Stimulated activated CD8-positive, alpha-beta memory T cell treated with anti-CD3 and anti-CD28 coated beads, Interleukin-12 subunit alpha, Interleukin-12 subunit beta, amount 100 ng/mL, for 24 hours (primary cell): Measurements from ENCODE around the gene CCNJ.
A peak's percentile ranks its signal among the peaks of the same experiment; 100 is the strongest.
"Not testable (repeated sequence)": the region's sequence is repeated elsewhere in the genome, so short reads cannot be mapped to it uniquely, and the experiment has no call there.

Experiments used
- DNase-seq: peaks from one replicate; pipeline ENCODE4 v3.0.0-alpha.2; 2020; ENCODE audit errors: extremely low read depth

The CCNJ gene, protein sequence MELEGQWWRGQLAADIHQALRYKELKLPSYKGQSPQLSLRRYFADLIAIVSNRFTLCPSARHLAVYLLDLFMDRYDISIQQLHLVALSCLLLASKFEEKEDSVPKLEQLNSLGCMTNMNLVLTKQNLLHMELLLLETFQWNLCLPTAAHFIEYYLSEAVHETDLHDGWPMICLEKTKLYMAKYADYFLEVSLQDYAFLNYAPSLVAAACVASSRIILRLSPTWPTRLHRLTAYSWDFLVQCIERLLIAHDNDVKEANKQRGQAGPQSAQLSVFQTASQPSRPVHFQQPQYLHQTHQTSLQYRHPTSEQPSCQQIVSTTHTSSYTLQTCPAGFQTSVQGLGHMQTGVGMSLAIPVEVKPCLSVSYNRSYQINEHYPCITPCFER

DNA sequence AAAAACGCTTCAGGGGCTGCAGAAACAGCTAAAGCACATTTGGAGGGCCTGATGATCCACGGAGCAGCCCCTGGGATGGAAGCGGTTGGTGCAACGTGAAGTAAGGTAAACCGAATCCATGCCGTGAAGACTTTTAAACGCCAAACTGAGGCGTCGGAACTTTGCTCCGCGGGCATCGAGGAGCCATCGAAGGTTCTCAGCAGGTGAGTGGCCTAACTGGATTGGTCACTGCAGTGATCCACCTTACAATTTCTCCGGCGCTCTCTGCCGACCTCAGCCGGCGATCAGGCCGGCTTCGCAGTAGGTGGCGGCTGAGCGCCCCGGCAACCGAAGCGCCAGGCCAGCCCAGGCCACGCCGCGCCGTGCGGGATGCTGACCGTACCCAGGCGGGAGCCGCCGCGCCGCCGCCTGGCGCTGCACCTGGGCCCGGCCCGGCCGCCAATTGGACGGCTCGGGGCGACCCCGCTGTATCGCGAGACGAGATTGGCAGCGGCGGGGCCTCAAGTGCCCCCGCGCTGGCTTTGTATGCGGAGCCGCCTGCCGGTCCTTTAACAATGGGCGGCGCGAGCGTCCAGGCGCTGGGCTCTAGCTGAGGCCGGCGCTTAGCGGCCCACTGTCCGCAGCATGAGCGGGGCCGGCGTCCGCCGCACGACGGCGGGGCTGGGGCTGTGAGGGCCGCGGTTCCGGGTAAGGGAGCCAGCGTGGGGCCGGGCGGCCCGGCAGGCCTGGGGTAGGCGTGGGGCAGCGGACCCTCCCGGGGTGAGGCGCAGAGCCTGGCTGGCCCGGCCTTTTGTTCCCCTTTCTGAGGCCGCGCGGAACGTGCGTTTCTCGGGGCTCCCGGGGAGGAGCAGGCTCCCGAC is at the start of gene CCNJ:
TSS of gene CCNJ (plus strand) at position 551 of the 860 bp plus-strand sequence. CDS start 811 bp downstream, outside the sequence.
- DNase-seq = peak; percentile 60

DNA sequence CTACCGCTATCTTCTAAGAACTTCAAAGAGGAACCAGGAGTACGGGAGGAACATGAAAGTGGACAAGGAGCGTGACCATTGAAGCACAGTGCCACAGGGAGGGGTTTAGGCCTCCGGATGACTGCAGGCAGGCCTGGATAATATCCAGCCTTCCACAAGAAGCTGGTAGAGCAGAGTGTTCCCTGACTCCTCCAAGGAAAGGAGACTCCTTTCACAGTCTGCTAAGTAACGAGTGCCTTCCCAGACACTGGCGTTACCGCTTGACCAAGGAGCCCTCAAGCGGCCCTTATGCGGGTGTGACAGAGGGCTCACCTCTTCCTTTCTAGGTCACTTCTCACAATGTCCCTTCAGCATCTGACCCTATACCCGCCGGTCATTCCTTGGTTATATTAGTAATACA is 49.0 kb upstream of the CCNJ start:
- not testable (repeated sequence) for DNase-seq

DNA sequence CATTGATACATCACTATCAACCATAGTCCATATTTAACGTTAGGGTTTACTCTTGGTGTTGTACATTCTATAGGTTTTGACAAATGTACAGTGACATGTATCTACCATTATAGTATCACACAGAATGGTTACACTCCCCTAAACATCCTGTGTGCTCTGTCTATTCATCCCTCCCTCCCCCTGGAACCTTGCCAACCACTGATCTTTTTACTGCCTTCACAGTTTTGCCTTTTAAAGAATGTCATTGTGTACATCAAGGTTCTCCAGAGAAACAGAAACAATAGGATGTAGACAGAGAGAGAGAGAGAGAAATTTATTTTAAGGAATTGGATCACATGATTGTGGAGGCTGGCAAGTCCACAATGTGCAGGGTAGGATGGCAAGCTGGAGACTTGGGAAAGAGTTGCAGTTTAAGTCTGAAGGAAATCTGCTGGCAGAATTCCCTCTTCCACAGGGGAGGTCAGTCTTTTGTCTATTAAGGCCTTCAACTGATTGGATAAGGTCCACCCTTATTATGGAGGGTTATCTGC is 45.1 kb upstream of the CCNJ start:
- no peak for DNase-seq

DNA sequence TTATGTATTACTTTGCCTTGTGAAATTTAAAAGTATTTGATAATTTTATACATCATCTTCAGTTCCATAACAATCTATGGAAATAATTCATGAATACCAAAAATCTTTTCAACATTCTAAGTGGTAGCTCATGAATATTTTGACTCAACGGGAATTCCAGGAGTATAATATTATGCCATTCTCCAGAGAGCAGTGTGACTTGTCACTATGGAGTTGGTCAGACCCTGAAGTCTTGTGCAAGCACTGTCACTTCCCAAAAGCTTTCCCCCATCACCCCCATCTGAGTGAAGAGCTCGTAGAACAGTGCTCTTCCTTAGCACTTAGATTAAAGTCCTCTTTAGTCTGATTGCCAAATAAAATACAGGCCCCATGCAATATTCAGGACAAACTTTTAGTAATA is 29.4 kb upstream of the CCNJ start:
- no peak for DNase-seq

DNA sequence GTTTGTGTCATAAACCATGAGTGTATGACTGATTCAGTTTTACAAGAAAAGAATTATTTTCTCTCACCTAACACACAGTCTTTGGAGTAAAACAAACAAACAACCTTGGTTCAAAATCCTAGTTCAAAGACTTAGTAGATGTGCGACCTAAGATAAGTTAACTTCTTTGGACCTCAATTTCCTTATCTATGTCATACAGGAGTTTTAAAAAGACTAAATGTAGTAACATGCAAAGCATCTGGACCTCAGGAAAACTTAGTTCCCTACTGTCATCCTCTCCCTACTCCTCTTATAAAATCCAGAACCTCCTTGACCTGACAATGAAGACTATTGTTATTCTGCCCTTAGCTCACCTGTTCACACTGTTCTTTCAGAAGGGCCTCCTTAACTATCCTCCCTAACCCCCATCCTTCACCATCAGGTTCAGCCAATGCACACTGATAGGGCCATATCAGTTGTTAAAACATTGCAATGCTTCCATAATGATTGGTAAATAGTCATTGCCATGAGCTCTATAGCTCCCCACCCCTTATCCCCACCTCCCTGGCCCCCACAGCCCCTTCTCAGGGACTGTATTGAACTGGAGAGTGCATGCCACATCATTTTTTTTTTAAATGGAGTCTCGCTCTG is 28.8 kb upstream of the CCNJ start:
- no peak for DNase-seq

DNA sequence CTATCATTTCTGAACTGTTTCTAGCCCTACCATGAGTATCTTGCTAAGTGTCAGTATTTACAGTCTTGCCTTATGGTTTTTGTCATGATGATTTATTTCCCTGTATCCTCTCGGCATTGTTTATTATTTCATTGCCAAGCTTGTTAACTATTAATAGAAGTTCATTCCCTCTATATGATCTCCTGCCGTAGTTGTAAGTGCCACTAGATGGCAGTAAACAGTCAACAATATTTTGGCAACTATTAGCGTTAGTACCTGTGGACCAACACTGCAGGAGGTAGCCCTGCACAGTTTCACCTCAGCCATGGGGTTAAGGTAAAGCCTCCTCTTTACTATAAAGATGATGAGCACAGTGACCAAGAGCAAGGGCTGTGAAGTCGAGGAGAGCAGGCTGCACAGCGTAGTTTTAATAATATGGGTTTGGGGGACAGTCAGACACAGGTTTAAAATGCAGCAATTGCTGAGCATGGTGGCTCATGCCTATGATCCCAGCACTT is 26.1 kb upstream of the CCNJ start:
- no peak for DNase-seq

DNA sequence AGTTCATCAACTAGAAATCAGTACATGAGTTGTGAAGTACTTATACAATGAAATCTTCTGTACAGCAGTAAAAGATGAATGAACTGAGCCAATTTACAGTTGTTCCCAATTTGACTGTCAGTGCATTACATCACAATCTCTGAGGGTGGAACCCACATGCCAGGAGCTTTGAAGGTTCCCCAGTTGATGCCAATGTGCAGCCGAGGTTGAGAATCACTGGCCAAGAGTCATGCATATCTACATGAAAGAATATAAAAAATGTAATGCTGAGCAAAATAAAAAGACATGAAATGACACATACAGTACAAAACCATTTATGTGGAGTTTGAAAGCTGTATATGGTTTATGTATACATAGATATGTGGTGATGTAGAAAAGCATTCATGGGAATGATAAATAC is 22.1 kb upstream of the CCNJ start:
- DNase-seq = no peak

DNA sequence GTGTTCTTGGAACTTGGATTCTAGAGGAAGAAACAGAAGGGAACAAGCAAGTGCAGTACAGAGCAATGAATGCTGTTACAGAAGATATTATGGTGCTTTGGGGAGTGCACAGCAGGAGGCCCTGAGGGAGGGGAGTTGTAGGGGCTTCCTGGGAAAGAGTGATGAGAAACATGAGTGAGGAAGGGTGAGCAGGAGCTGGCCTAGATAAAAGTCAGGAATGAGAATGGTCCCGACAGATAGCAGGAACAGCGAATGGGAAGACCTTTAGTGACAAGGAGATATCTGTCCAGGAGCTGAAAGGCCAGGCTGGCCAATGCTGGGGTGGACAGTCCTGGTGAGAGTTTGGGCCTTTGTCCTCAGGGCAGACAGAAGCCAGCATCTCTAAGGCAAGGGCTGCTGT is 20.6 kb upstream of the CCNJ start:
- DNase-seq = no peak

DNA sequence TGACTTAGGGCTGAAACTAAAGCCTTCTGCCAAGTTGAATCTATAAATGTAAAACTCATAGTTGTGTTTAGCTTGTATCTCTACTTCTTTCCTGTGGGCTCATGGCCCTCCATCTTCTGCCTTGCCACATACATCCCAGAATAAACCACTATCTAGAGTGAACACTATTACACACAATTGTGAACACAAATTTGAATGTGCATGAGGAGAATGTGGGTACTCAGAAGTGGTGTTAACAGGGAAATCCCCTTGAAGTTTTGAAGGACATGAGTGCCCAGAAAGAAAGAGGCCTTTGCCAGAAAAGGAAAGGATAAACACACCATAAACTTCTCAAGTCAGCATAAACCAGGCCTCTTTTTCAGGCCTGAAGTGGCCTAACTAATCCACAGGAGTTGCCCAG is 20.2 kb upstream of the CCNJ start:
- no peak for DNase-seq

DNA sequence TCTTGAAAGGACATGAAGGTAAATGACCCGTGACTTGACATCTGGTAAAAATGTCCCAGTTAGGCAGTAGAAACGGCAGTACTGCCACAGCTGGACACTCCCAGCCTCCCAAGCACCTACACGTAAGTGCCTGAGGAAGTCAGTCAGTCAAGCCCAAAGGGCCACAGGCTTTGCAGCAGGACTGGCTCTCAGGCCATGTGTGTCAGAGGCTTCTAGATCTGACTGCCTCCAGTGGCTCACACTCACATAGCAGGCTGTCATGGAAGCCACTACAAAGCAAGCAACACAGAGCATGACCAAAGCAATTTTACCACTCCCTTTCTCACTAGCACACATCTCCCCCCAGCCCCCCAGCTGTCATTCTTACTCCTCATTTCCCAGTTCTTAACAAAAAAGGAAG is 17.8 kb upstream of the CCNJ start:
- no peak for DNase-seq

DNA sequence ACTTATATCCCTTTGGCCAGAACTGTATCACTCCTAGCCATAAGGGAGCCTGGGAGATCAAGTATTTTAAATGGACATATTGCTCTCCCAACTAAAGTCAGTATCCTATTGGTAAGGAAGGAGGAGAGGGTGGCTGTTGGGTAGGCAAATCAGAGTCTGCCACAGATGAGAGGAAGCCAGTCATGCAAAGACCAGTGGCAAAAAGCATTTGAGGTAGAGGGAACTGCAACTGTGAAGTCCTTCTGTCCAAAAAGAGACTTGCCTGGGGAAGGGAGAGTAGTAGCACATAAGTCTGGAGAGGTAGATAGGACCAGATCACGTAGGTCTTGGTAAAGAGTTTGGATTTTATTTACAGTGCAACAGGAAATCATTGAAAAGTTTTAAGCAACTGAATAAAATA is 8.8 kb upstream of the CCNJ start:
- DNase-seq = no peak

DNA sequence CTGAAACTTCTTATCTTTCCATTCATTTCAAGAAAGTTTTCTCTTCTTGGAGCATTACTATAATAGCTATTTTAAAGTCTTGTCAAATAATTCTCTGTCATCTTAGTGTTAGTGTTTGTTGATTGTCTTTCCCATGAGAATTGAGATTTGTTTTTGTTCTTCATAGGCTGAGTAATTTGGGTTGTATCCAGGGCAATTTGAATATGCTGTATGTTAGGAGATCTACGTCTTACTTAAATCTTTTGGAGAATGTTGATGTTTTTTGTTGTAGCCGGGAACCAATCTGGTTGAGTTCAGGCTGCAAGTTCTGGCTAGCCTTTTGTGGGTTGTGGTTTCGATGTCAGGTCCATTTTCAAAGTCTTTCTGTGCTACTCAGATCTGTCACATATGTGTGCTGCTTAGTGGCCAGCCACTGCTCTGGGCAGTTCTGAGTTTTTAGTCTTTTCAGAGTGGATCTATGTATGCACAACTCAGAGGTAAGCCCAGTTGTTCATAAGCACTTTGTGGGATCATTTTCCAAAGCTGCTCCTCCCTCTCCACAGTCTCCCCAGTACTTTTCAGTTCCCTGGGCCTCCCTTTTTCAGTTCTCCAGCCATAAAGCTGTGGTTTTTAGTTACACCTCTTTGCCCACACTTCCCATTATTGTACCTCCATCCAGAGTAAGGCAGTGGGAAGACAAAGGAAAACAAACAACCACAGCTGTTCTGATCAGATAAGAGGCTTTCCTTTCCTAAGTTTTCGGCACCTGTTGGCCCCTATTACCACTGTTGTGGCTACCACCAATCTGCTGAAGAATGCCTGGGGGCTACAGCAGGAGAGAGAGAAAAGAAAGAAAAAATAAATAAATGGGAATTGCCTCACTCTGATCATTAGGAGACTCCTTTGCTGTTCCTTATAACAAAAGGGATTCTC is 4.7 kb upstream of the CCNJ start:
- no peak for DNase-seq

DNA sequence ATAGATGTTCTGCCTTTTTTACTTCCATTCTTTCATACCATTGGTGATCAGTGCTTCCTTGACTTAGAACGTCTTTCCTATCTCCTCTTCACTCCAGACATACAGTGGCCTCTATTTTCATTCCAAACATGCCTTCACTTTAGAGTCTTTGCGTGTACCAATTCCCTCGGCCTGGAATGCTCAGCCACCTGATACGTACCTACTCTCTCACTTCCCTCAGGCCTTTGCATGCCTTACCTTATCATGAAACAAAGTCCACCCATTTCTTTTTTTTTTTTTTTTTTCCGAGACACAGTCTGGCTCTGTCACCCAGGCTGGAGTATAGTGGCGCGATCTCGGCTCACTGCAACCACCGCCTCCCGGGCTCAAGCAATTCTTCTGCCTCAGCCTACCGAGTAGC is 2.2 kb upstream of the CCNJ start:
- DNase-seq = no peak

DNA sequence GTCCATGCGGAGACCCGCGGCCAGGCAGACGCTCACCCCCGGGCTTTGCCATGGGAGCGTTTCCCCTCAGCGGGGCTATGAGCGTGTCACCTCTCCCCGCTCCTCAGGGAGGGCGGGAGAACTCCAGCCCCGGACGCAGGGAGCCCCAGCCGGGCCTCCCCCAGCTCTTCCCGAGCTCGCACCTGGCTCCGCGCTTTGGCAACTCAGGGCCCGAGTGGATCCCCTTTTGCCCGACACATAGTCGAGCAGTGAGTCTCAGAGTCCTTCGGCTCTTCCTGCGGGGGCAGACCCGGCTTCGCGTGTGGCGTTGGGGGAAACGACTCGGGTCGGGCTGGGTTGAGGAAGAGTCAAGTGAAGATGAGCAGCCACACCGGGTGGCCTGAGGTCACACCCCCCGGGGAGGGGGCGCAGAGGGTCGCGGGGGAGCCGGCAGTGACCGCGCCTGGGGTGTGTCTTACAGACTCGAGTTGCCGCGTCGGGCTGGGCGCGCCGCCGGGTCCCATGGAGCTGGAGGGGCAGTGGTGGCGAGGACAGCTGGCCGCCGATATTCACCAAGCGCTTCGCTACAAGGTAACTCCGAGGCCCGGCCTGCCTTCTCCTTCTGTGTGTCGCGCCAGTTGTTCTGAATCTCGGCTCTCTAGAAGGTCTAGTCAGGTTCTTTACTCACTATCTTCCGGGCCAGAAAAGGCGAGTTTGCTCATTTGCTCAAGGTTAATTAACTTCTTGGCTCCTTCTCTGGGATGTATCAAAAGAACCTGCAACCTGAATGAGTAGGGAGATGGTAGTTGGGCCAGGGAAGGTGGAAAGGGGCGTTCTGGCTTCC is 721 bp downstream of the CCNJ start:
- DNase-seq = no peak

DNA sequence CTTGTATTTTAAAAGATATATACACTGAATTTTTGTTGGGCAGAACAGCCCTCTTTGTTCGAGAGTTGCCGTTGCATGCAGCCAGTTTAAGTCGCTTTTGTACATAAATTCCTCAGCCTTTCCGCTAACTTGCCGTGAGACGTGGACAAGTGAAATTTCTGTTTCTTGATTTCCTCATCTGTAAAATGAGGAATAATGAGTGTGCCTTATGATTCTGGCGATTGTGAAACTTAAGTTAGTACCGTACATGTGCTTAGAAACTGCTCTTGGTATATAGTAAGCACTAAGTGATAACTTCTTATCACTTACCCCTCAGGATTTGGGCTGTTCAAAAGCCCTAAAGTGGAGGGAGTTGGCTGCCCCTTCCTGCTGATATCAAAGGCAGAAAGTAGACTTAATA is 1.4 kb downstream of the CCNJ start:
- DNase-seq = no peak

DNA sequence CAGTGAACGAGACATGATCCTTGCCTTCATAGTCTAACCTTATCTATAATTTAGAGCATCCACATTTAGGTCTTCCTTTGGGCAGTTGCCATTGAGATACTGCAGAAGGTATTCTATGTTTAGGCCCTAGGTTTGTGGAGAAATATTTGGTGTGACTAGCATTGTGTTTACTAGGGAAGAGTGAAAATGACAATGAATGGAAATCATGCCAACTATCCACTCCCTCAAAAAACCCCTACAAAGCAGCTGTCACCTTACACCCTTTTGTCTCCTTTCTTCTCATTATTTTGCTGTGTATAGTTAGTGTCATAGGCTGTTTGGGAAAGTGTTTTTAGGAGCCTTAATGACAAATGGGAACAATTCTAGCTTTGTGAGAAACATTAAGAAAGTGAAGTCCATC is 3.2 kb downstream of the CCNJ start:
- DNase-seq = no peak

DNA sequence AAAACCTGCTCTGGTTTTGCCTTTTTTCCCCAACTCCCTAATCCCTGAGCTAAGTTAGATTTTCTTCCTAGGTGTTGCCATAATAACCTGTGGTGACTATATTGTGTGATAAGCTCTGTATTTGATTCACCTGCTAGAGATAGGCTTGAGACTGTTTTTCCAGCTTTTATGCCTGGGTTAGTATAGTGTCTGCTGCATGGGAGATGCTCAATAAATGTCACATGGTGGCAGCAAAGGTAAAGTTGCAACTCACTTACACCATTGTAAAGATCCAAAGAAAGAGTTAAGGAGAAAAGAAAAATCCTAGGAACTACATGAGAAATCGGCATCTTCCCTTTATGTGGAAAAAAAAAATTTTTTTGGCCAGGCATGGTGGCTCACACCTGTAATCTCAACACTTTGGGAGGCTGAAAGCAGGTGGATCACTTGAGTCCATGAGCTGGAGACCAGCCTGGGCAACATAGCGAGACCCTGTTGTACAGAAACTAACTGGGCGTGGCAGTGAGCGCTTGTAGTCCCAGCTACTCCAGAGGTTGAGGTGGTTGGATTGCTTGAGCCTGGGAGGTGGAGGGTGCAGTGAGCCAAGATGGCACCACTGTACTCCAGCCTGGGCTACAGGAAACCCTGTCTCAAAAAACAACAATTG is 3.7 kb downstream of the CCNJ start:
- DNase-seq = no peak

DNA sequence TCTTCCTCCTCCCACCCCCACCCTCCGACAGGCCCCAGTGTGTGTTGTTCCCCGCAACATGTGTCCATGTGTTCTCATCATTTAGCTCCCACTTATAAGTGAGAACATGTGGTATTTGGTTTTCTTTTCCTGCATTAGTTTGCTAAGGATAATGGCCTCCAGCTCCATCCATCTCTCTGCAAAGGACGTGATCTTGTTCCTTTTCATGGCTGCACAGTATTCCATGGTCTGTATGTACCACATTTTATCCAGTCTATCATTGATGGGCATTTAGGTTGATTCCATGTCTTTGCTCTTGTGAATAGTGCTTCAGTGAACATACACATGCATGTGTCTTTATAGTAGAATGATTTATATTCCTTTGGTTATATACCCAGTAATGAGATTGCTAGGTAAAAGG is 4.5 kb downstream of the CCNJ start:
- not testable (repeated sequence) for DNase-seq

DNA sequence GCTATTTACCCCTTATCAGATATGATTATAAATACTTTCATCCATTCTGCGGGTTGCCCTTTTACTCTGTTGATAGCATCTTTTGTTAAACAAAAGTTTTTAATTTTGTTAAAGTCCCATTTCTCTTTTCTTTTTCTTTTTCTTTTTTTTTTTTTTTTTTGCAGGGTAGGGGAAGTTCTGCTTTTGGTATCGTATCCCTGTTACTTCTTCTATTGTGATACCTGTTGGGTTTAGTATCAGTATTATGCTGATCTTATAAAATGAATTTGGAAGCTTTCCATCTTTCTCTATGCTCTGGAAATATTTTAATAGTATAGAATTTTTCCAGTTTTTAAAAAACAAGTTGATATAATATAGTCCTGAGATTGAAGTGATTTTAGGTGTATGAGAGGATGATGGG is 6.0 kb downstream of the CCNJ start:
- DNase-seq = no peak

DNA sequence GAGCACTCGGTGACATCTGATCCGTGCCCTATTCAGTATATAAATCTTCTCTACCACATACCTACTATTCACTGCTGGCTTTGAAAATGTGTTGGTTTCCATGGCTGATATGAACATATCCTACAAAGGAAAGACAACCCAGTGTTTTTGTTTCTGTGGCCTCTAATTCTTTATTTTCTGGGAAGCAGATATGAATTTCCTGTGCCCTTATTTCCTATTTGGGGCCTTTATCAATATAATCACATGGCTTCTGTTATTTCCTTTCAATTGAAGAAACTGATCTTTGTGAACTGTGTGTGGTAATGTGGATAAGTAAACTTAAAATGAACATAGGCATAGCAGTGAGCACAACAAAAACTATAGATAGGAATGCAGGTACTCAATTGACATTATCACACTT is 10.6 kb downstream of the CCNJ start:
- DNase-seq = no peak
